ENCODE measurements around the gene SLC43A2.

Gene SLC43A2

GRCh38 chr17:1568950-1569810, 59.5 kb downstream of the SLC43A2 start:
- Histone ChIP-seq H3K9me3 (ENCODE audit: control insufficient read depth, insufficient read depth, low read depth, low read length) (no peaks in the 10 kb centered on the region), H3K4me1 (ENCODE audit: control insufficient read depth, insufficient read depth, low read length) (no peaks in the 10 kb centered on the region; the same call in 1 of the 2 replicates), H3K4me3 (ENCODE audit: low read depth, low read length) (no peak overlapping the region), H3K27ac (ENCODE audit: extremely low read depth, low read depth, low read length) (no peak overlapping the region), H3K36me3 (ENCODE audit: control insufficient read depth in 2 of 2, insufficient read depth in 1 of 2, low read length in 2 of 2) (no peaks in the 10 kb centered on the region)
- POLR2A ChIA-PET: interaction anchor here (0.6 to 0.7 kb wide), 3 partner anchors 21 to 141 kb away, joined by 3 to 7 read pairs (median 7); partner anchors contain the start of gene TLCD2
- CTCF ChIA-PET: interaction anchor here (0.6 to 0.7 kb wide), 3 partner anchors 50 to 525 kb away, joined by 3 to 5 read pairs (median 4); no protein-coding TSS in a partner anchor
- TF ChIP-seq KLF8 (tag by site-specific recombination; IDR thresholded peaks at IDR 0.05): no peak
- no peak for TF ChIP-seq ZNF585B (tag by site-specific recombination; IDR thresholded peaks at IDR 0.05)
- TF ChIP-seq ZBTB17 (tag by site-specific recombination; IDR thresholded peaks at IDR 0.05): no peak
- TF ChIP-seq, protein P1, sequence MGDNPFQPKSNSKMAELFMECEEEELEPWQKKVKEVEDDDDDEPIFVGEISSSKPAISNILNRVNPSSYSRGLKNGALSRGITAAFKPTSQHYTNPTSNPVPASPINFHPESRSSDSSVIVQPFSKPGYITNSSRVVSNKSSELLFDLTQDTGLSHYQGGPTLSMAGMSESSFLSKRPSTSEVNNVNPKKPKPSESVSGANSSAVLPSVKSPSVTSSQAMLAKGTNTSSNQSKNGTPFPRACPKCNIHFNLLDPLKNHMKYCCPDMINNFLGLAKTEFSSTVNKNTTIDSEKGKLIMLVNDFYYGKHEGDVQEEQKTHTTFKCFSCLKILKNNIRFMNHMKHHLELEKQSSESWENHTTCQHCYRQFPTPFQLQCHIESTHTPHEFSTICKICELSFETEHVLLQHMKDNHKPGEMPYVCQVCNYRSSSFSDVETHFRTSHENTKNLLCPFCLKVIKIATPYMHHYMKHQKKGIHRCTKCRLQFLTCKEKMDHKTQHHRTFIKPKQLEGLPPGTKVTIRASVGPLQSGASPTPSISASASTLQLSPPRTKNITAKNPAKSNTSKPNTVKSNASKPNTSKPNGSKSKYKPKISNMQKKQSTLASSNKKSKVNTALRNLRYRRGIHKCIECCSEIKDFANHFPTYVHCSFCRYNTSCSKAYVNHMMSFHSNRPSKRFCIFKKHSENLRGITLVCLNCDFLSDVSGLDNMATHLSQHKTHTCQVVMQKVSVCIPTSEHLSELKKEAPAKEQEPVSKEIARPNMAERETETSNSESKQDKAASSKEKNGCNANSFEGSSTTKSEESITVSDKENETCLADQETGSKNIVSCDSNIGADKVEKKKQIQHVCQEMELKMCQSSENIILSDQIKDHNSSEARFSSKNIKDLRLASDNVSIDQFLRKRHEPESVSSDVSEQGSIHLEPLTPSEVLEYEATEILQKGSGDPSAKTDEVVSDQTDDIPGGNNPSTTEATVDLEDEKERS (tag by site-specific recombination; IDR thresholded peaks at IDR 0.05): no peak

DNA sequence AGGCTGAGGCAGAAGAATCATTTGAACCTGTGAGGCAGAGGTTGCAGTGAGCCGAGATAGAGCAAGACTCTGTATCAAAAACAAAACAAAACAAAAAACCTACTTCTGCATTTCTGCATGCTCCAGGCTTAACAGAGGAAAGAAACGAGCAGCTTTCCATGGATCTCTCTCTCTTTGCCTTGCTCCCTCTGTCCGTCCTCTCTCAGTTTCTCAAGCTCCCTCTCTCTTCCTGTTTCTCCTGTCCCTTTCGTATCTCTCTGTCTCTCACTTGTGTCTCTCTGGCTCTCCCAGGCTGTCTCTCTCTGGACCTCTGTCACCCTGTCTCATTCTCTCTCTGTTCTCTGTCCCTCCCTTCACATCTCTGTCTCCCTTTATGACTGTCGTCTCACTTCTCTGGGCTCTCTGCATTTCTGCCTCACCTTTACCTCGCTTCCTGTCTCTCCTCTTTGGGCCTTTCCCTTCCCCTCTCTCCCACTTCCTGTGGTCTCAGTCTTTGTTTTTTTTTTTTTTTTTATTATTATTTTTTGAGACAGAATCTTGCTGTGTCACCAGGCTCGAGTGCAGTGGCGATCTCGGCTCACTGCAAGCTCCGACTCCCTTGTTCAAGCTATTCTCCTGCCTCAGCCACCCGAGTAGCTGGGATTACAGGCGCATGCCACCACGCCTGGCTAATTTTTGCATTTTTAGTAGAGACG, 62.0 kb downstream of the SLC43A2 start:
- Histone ChIP-seq H3K9me3 (ENCODE audit: control insufficient read depth, insufficient read depth, low read depth, low read length) (no peaks in the 10 kb centered on the region), H3K4me3 (ENCODE audit: low read depth, low read length) (no peak overlapping the region), H3K4me1 (ENCODE audit: control insufficient read depth, insufficient read depth, low read length) (no peaks in the 10 kb centered on the region), H3K27ac (ENCODE audit: extremely low read depth, low read depth, low read length) (no peak overlapping the region), H3K36me3 (ENCODE audit: control insufficient read depth in 2 of 2, insufficient read depth in 1 of 2, low read length in 2 of 2) (no peaks in the 10 kb centered on the region)
- TF ChIP-seq PRDM1 (tag by site-specific recombination; IDR thresholded peaks at IDR 0.05) (peak; percentile 95), ZBTB17 (tag by site-specific recombination; IDR thresholded peaks at IDR 0.05) (peak; percentile 75), PRDM4 (tag by site-specific recombination; IDR thresholded peaks at IDR 0.05) (no peak), ZNF747 (tag by site-specific recombination; IDR thresholded peaks at IDR 0.05) (no peak), ZNF223 (tag by site-specific recombination; IDR thresholded peaks at IDR 0.05) (no peak), ZNF837 (tag by site-specific recombination; IDR thresholded peaks at IDR 0.05) (no peak), SETDB1 (IDR thresholded peaks at IDR 0.05; ENCODE audit: insufficient read length, low read length) (no peak), ZNF529 (tag by site-specific recombination; IDR thresholded peaks at IDR 0.05; ENCODE audit: insufficient replicate concordance) (no peak), RBAK (tag by site-specific recombination; IDR thresholded peaks at IDR 0.05) (no peak), ZSCAN30 (tag by site-specific recombination; IDR thresholded peaks at IDR 0.05) (no peak), ZNF292 (tag by site-specific recombination; IDR thresholded peaks at IDR 0.05; ENCODE audit: borderline replicate concordance, low read depth) (no peak), ZNF596 (tag by site-specific recombination; IDR thresholded peaks at IDR 0.05) (peak; percentile 48; the same call in 1 of the 2 replicates), SALL2 (tag by site-specific recombination; IDR thresholded peaks at IDR 0.05; ENCODE audit: borderline replicate concordance) (0 out of 2 replicates have a peak, but pooled peaks have one; percentile 28)
- CTCF ChIA-PET: interaction anchor here (0.5 to 1.3 kb wide), 4 partner anchors 8 to 217 kb away, joined by 3 to 14 read pairs (median 3); no protein-coding TSS in a partner anchor
- POLR2A ChIA-PET: no interaction called here
